Heart left ventricle (tissue), 16 donors: ENCODE results near the gene PARP1. TPM values are rescaled to one million over a fixed set of nuclear protein-coding genes. Genes with fewer than 3 reads are reported as not detected.

Source experiments
- ATAC-seq, 4 donors: fragments of 200-7000 bp; cut with Tn5 transposase; one replicate each; pipeline ENCODE4 v1.9.1; 2020 to 2022; ENCODE audit warnings: moderate library complexity in 4 of 4, mild to moderate bottlenecking in 3 of 4, moderate number of reproducible peaks in 1 of 4
- DNase-seq, 5 donors: peaks; one replicate each; pipeline ENCODE4 v3.0.0-alpha.2; 2020
- H3K27ac ChIP-seq, 12 donors: fragments of 200-600 bp; sonication (generic) in 4 of 12; one replicate each; pipeline versions ENCODE4 v1.5.0 to v1.8.0; 2016 to 2022; ENCODE audit warnings: mild to moderate bottlenecking in 2 of 12
- H3K27me3 ChIP-seq, 9 donors: fragments of 200-600 bp; sonication (generic) in 2 of 9; one replicate each; pipeline versions ENCODE4 v1.5.1 to v1.8.0; 2016 to 2022; ENCODE audit warnings: mild to moderate bottlenecking in 3 of 9
- H3K36me3 ChIP-seq, 9 donors: fragments of 200-600 bp; sonication (generic) in 2 of 9; one replicate each; pipeline versions ENCODE4 v1.5.0 to v1.8.0; 2018 to 2022; ENCODE audit warnings: mild to moderate bottlenecking in 2 of 9
- H3K4me1 ChIP-seq, 12 donors: fragments of 200-600 bp; sonication (generic) in 4 of 12; one replicate each; pipeline versions ENCODE4 v1.5.0 to v1.8.0; 2016 to 2022; ENCODE audit warnings: mild to moderate bottlenecking in 3 of 12
- H3K4me3 ChIP-seq, 12 donors: fragments of 200-600 bp; sonication (generic) in 4 of 12; one replicate each; pipeline versions ENCODE4 v1.5.0 to v1.8.0; 2017 to 2022; ENCODE audit warnings: mild to moderate bottlenecking in 9 of 12, moderate library complexity in 4 of 12
- H3K9me3 ChIP-seq, 12 donors: fragments of 200-600 bp; sonication (generic) in 4 of 12; one replicate each; pipeline versions ENCODE4 v1.5.0 to v1.8.0; 2016 to 2022; ENCODE audit warnings: mild to moderate bottlenecking in 1 of 12
- CTCF ChIP-seq, 12 donors: fragments of 200-600 bp; sonication (generic) in 4 of 12; IDR thresholded peaks; one replicate each; pipeline versions ENCODE4 v1.5.0 to v1.8.0; 2018 to 2022; ENCODE audit warnings: antibody characterized with exemption in 12 of 12, mild to moderate bottlenecking in 5 of 12
- POLR2A ChIP-seq, 2 donors: fragments of 450-650 bp; IDR thresholded peaks; one replicate each; pipeline ENCODE4 v1.6.1; 2017; ENCODE audit warnings: antibody characterized with exemption in 2 of 2, mild to moderate bottlenecking in 2 of 2, moderate library complexity in 2 of 2
- WGBS, 4 donors: extraction: QIAGEN DNeasy Blood & Tissue Kit in 2 of 4; methylation state at CpG; one replicate each; pipeline versions ENCODE4 v1.1.5 to v1.1.7; 2013 to 2018; 5-methylcytosine and 5-hydroxymethylcytosine counted together
- intact Hi-C, 10 donors: fragments of 100-400 bp; cut with DNase I; formaldehyde crosslinking; loops; one replicate each; pipeline versions ENCODE4 v1.11.1 to v1.14.2; 2022
- polyA plus RNA-seq, 2 donors: library from polyadenylated mRNA; stranded (reverse); fragments of 200-250 nt; gene quantifications; one replicate each; pipeline ENCODE4 v1.2.3, GENCODE V29; 2013
- total RNA-seq, 9 donors: library from RNA; depleted of rRNA in 2 of 9; stranded (reverse); fragments of >200 nt in 2 of 9; fragmentation: NEBNext Ultra II Directional in 3 of 9; extraction: Animal tissue kit (Norgen Biotek cat#: 25700) in 3 of 9; gene quantifications; one replicate each; pipeline versions ENCODE4 v1.1.0 to v1.2.4, GENCODE V29; 2016 to 2023
- donor health status: ischemic (EF 13 %, LVEDD 7.1; RV severe dilation, severe dysfunction).
- donor health status: healthy with polysubstance abuse.
- donor health status: DM: no; HTN: yes; CAD: no.
- donor health status: DM: no; HTN: no; CAD: no.
- donor health status: ischemic (EF 25% LVEDD 6.9; RV normal size, moderate dysfunction).
- donor health status: ischemic (EF 25% LVEDD 5.7; RV mildly dilated, moderate dysfunction).
- donor health status: healthy.
- donor health status: DM: yes; HTN: yes; CAD: no.
- donor health status: ischemic (EF 35%, LVEDD 5.7; RV mildly dilated, moderate dysfunction).
- donor health status: nonischemic (EF 11% LVEDD 7.7; RV severe dilation, severe dysfunction).
- donor health status: DM: yes; HTN: yes; CAD: no.
- donor health status: PGD.
- donor health status: ischemic (EF 29% LVEDD 5.4; RV normal size, mild dysfunction).
- donor health status: nonischemic (EF 23%, LVEDD 6.1; RV moderate dilation, normal function).

PARP1 gene
- total and polyA plus RNA-seq, 11 donors, result 50.4 to 168 (median 111) TPM

- DNase-seq, result no peak
- intact Hi-C loops, result no loop called here
These were observed 80.1 kb downstream of the PARP1 start for GRCh38 chr1:226327761-226328162.

GRCh38 chr1:226325178-226325577 is 82.7 kb downstream of the PARP1 start:
- Histone ChIP-seq H3K27me3 (peaks cover 0 to 8% (median 0%) of the 10 kb centered on the region in 9 donors), H3K4me3 (no peak overlapping the region), H3K27ac (no peak overlapping the region), H3K36me3 (no peaks in the 10 kb centered on the region), H3K4me1 (no peaks in the 10 kb centered on the region), H3K9me3 (no peaks in the 10 kb centered on the region)
- DNase-seq, result no peak
- ATAC-seq, result no peak
- WGBS, 4 donors, result 55 to 71% (median 62%) methylated on average over 1 of the region's 1 CpG
- intact Hi-C loops, result no loop called here
- no peak for TF ChIP-seq CTCF (IDR thresholded peaks at IDR 0.05)
- TF ChIP-seq POLR2A (IDR thresholded peaks at IDR 0.05), result no peak

More at GRCh38 chr1:226327761-226328162, 80.1 kb downstream of the PARP1 start:
- Histone ChIP-seq H3K9me3 (no peaks in the 10 kb centered on the region), H3K4me3 (no peak overlapping the region), H3K4me1 (no peaks in the 10 kb centered on the region), H3K27ac (no peak overlapping the region), H3K36me3 (no peaks in the 10 kb centered on the region), H3K27me3 (peaks cover 0 to 5% (median 0%) of the 10 kb centered on the region in 9 donors)
- no peak for TF ChIP-seq CTCF (IDR thresholded peaks at IDR 0.05)
- no peak for TF ChIP-seq POLR2A (IDR thresholded peaks at IDR 0.05)
- ATAC-seq, result no peak
- 48 to 70% (median 68%) methylated on average over 2 of the region's 2 CpGs for WGBS, 4 donors

- Histone ChIP-seq H3K27me3 (peaks cover 0 to 8% (median 0%) of the 10 kb centered on the region in 9 donors), H3K4me3 (no peak overlapping the region), H3K4me1 (no peaks in the 10 kb centered on the region), H3K9me3 (no peaks in the 10 kb centered on the region), H3K36me3 (no peaks in the 10 kb centered on the region), H3K27ac (no peak overlapping the region)
- TF ChIP-seq CTCF (IDR thresholded peaks at IDR 0.05) (no peak), POLR2A (IDR thresholded peaks at IDR 0.05) (no peak)
- DNase-seq, result no peak
- intact Hi-C loops, result no loop called here
- ATAC-seq, result no peak
These were observed 83.4 kb downstream of the PARP1 start for GRCh38 chr1:226324479-226324878.

- H3K27ac ChIP-seq, result no peak overlapping the region
- no peaks in the 10 kb centered on the region for H3K9me3 ChIP-seq
- H3K4me1 ChIP-seq, result no peaks in the 10 kb centered on the region
- H3K27me3 ChIP-seq, result peaks cover 0 to 8% (median 0%) of the 10 kb centered on the region in 9 donors
- ATAC-seq, result no peak
- no peak for DNase-seq
- intact Hi-C loops, result no loop called here
- WGBS, 4 donors, result 93 to 100% (median 96%) methylated on average over 3 of the region's 3 CpGs
- H3K4me3 ChIP-seq, result no peak overlapping the region
- H3K36me3 ChIP-seq, result no peaks in the 10 kb centered on the region
- TF ChIP-seq CTCF (IDR thresholded peaks at IDR 0.05) (no peak), POLR2A (IDR thresholded peaks at IDR 0.05) (no peak)
These were observed 84.9 kb downstream of the PARP1 start for GRCh38 chr1:226322986-226323385.
